Tibial nerve (tissue), 4 donors: Measurements from ENCODE around the gene FHDC1. TPM values are rescaled to one million over a fixed set of nuclear protein-coding genes. Genes with fewer than 3 reads are reported as not detected.

Experiments
- DNase-seq, 2 donors: peaks; one replicate each; pipeline ENCODE4 v3.0.0-alpha.2; 2019; ENCODE audit warnings: low spot score in 2 of 2
- H3K27ac ChIP-seq, 4 donors: fragments of 200-600 bp; sonication (generic) in 3 of 4; one replicate each; pipeline ENCODE4 v1.5.1; 2017 to 2019; ENCODE audit warnings: mild to moderate bottlenecking in 1 of 4
- H3K27me3 ChIP-seq, 2 donors: fragments of 200-600 bp; sonication (generic) in 1 of 2; one replicate each; pipeline versions ENCODE4 v1.5.1 to v1.6.0; 2017 to 2019
- H3K36me3 ChIP-seq, 3 donors: fragments of 200-600 bp; sonication (generic); one replicate each; pipeline ENCODE4 v1.5.1; 2018 to 2019
- H3K4me1 ChIP-seq, 4 donors: fragments of 200-600 bp; sonication (generic) in 3 of 4; one replicate each; pipeline ENCODE4 v1.5.1; 2017 to 2019
- H3K4me3 ChIP-seq, 4 donors: fragments of 200-600 bp; sonication (generic) in 3 of 4; one replicate each; pipeline ENCODE4 v1.5.1; 2017 to 2019; ENCODE audit warnings: mild to moderate bottlenecking in 1 of 4, moderate library complexity in 1 of 4
- H3K9me3 ChIP-seq, 4 donors: fragments of 200-600 bp; sonication (generic) in 3 of 4; one replicate each; pipeline ENCODE4 v1.5.1; 2017 to 2019
- EP300 ChIP-seq, 2 donors: sonication (generic); formaldehyde crosslinking; IDR thresholded peaks; one replicate each; pipeline ENCODE4 v1.6.1; 2017; ENCODE audit warnings: antibody characterized with exemption in 2 of 2, mild to moderate bottlenecking in 1 of 2
- POLR2A ChIP-seq, 2 donors: fragments of 450-650 bp; IDR thresholded peaks; one replicate each; pipeline ENCODE4 v1.6.1; 2017; ENCODE audit warnings: antibody characterized with exemption in 2 of 2, mild to moderate bottlenecking in 2 of 2, moderate library complexity in 2 of 2
- whole genome bisulfite sequencing, 2 donors: methylation state at CpG; one replicate each; pipeline ENCODE4 v1.1.5; 2018; 5-methylcytosine and 5-hydroxymethylcytosine counted together
- total RNA-seq, 4 donors: library from RNA; depleted of rRNA; stranded (reverse); fragments of >200 nt; gene quantifications; one replicate each; pipeline ENCODE4 v1.1.0, GENCODE V29; 2016
- TF ChIP-seq, protein P1 (sequence below), 5 experiments: fragments of 200-600 bp in 3 of 5; fragments of 450-650 bp in 2 of 5; sonication (generic) in 3 of 5; IDR thresholded peaks; one replicate each; pipeline ENCODE4 v1.5.1; 2016 to 2019; ENCODE audit warnings: antibody characterized with exemption in 5 of 5, mild to moderate bottlenecking in 3 of 5, moderate library complexity in 2 of 5

FHDC1 gene
- total RNA-seq, 4 donors from 2014 or later = 2.2 to 7.9 (median 6.1) TPM

GRCh38 chr4:152997288-152997687 lies 61.2 kb downstream of the FHDC1 start:
- WGBS, 2 donors = 88 to 92% methylated on average over 5 of the region's 5 CpGs
- no peaks in the 10 kb centered on the region for H3K4me1 ChIP-seq
- no peak overlapping the region for H3K27ac ChIP-seq
- no peaks in the 10 kb centered on the region for H3K36me3 ChIP-seq
- no peak for TF ChIP-seq EP300 (IDR thresholded peaks at IDR 0.05)
- TF ChIP-seq, protein P1, sequence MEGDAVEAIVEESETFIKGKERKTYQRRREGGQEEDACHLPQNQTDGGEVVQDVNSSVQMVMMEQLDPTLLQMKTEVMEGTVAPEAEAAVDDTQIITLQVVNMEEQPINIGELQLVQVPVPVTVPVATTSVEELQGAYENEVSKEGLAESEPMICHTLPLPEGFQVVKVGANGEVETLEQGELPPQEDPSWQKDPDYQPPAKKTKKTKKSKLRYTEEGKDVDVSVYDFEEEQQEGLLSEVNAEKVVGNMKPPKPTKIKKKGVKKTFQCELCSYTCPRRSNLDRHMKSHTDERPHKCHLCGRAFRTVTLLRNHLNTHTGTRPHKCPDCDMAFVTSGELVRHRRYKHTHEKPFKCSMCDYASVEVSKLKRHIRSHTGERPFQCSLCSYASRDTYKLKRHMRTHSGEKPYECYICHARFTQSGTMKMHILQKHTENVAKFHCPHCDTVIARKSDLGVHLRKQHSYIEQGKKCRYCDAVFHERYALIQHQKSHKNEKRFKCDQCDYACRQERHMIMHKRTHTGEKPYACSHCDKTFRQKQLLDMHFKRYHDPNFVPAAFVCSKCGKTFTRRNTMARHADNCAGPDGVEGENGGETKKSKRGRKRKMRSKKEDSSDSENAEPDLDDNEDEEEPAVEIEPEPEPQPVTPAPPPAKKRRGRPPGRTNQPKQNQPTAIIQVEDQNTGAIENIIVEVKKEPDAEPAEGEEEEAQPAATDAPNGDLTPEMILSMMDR (IDR thresholded peaks at IDR 0.05) = no peak
- TF ChIP-seq POLR2A (IDR thresholded peaks at IDR 0.05) = no peak
- H3K9me3 ChIP-seq = no peaks in the 10 kb centered on the region
- no peaks in the 10 kb centered on the region for H3K27me3 ChIP-seq
- DNase-seq = no peak
- no peak overlapping the region for H3K4me3 ChIP-seq

DNA sequence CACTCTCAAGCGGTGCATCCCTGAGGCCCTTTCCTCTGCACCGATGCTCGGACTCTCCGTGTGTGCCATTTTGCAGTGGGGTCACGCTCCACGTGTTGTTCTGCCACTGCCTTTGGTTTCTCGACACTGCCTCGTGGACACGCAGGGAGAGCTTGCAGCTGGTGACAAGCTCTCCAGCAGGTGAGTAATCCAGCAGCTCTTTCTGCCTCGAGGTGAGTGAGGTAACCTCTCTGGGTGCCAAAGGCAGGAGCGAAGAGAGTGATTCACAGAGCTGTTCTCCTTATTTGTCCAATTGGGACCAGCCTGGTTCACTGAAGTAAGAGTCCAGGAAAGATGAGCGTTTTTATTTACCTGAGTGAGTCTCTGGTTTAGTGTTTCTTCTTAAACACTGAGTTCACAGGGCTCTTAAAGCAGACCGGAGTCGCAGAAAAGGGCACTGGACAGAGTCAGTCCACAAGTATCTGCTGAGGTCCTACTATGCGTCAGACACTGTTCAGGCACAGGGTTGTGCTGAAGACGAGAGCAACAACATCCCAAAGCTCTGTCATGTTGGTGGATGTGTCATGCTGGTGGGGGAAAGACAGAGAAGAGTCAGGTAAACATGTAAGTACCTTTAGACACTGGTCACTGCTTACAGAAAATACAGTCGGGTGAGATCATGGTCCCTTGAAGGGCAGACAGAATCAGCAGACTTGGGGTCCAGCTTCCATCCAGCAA lies 61.8 kb downstream of the FHDC1 start:
- no peak overlapping the region for H3K4me3 ChIP-seq

DNA sequence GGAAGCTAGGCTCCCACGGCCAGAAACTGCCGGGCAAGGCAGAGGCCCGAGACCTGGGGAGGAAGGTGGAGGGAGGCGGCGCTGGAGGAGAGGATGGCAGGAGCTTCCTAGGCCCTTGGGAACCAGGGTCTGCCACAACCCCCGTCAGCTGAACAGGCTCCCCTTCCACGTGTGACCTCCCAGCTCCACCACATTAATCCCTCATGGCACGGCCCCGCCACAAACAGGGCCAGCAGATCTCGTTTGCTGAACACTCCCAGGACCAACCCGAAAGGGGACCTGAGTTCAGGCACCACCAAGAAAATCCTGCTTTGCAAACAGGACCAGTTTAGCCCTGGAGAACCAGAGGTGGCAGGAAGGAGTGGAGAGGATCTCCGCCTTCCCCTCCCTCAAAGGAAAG lies 62.7 kb downstream of the FHDC1 start:
- no peaks in the 10 kb centered on the region for H3K9me3 ChIP-seq
- H3K27ac ChIP-seq = no peak overlapping the region
- no peak for DNase-seq
- no peaks in the 10 kb centered on the region for H3K4me1 ChIP-seq
- H3K27me3 ChIP-seq = no peaks in the 10 kb centered on the region
- no peak overlapping the region for H3K4me3 ChIP-seq
- WGBS, 2 donors = 86 to 89% methylated on average over 12 of the region's 12 CpGs
- no peaks in the 10 kb centered on the region for H3K36me3 ChIP-seq
- TF ChIP-seq EP300 (IDR thresholded peaks at IDR 0.05) = no peak
- TF ChIP-seq POLR2A (IDR thresholded peaks at IDR 0.05) = no peak
- TF ChIP-seq, protein P1 (IDR thresholded peaks at IDR 0.05) = no peak

More for the DNA sequence above, 61.8 kb downstream of the FHDC1 start:
- H3K36me3 ChIP-seq = no peaks in the 10 kb centered on the region
- H3K9me3 ChIP-seq = no peaks in the 10 kb centered on the region
- no peaks in the 10 kb centered on the region for H3K27me3 ChIP-seq
- WGBS, 2 donors = 90 to 93% methylated on average over 17 of the region's 17 CpGs
- no peak overlapping the region for H3K27ac ChIP-seq
- no peak for DNase-seq
- no peak for TF ChIP-seq POLR2A (IDR thresholded peaks at IDR 0.05)
- TF ChIP-seq, protein P1 (IDR thresholded peaks at IDR 0.05) = no peak
- TF ChIP-seq EP300 (IDR thresholded peaks at IDR 0.05) = no peak
- H3K4me1 ChIP-seq = no peaks in the 10 kb centered on the region

DNA sequence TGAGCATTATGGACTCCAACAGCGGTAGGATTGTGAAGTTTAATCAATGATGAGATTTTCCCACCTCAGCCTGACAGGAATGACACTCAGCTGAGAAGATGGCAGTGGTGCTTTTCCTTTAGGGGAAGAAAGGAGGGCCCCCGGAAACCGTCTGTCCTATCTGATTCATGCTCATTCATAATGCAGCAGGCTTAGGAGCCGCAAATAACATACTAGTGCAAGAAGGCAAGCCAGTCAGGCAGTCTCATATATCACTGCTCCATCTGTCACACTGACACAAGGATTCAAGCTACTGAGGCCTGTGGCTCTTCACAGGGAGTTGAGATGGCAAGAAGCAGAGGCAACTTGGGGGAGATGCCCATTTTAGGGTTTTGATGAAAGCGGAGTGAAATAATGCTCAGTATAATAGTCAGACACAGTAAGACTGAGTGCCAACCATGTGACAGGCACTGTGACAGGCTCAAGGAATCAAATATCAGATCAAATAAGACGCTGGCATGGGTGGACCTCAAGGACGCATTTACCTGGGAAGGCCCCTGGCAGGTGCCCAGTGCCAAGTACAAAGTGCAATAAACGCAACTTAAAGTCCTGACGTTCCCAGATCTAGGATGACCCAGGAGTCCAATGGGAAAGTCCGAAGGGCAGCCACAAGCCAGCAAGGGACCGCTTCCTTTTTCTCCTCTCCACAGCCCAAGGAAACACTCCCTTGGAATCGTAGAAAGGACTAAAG lies 63.4 kb downstream of the FHDC1 start:
- Histone ChIP-seq H3K4me1 (no peaks in the 10 kb centered on the region), H3K27me3 (no peaks in the 10 kb centered on the region), H3K4me3 (no peak overlapping the region), H3K9me3 (no peaks in the 10 kb centered on the region), H3K27ac (no peak overlapping the region), H3K36me3 (no peaks in the 10 kb centered on the region)
- no peak for DNase-seq
- WGBS, 2 donors = 85 to 90% methylated on average over 12 of the region's 12 CpGs
- TF ChIP-seq, protein P1 (IDR thresholded peaks at IDR 0.05) = no peak
- TF ChIP-seq EP300 (IDR thresholded peaks at IDR 0.05) (no peak), POLR2A (IDR thresholded peaks at IDR 0.05) (no peak)

- DNase-seq = no peak
- 64 to 88% methylated on average over 1 of the region's 1 CpG for WGBS, 2 donors
- Histone ChIP-seq H3K4me3 (no peak overlapping the region), H3K4me1 (no peaks in the 10 kb centered on the region), H3K9me3 (no peaks in the 10 kb centered on the region), H3K27ac (no peak overlapping the region), H3K36me3 (no peaks in the 10 kb centered on the region), H3K27me3 (no peaks in the 10 kb centered on the region)
- no peak for TF ChIP-seq POLR2A (IDR thresholded peaks at IDR 0.05)
- TF ChIP-seq, protein P1 (IDR thresholded peaks at IDR 0.05) = no peak
- no peak for TF ChIP-seq EP300 (IDR thresholded peaks at IDR 0.05)
Measured at GRCh38 chr4:153000076-153000420, 63.9 kb downstream of the FHDC1 start.
